ENCODE results near the gene RP2.

The RP2 gene

DNA sequence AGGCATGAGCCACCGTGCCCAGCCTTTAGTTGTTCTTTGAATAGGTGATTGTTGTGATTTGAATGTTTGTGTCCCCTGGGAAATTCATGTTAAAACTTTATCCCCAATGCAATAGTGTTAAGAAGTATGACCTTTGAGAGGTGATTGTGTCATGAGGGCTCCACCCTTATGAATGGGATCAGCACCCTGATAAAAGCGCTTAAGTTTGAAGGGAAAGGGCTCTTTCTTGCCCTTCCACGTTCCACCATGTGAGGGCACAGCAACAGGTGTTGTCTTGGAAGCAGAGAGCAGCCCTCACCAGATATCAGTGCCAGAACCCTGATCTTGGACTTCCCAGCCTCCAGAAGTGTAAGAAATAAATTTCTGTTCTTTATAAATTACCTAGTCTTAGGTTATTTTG is 33.7 kb upstream of the RP2 start:
- FAIRE-seq, result no peak
- TF ChIP-seq, protein P1, sequence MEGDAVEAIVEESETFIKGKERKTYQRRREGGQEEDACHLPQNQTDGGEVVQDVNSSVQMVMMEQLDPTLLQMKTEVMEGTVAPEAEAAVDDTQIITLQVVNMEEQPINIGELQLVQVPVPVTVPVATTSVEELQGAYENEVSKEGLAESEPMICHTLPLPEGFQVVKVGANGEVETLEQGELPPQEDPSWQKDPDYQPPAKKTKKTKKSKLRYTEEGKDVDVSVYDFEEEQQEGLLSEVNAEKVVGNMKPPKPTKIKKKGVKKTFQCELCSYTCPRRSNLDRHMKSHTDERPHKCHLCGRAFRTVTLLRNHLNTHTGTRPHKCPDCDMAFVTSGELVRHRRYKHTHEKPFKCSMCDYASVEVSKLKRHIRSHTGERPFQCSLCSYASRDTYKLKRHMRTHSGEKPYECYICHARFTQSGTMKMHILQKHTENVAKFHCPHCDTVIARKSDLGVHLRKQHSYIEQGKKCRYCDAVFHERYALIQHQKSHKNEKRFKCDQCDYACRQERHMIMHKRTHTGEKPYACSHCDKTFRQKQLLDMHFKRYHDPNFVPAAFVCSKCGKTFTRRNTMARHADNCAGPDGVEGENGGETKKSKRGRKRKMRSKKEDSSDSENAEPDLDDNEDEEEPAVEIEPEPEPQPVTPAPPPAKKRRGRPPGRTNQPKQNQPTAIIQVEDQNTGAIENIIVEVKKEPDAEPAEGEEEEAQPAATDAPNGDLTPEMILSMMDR (IDR thresholded peaks at IDR 0.05; ENCODE audit: insufficient read depth, missing control alignments), result no peak
- no peak for DNase-seq (ENCODE audit: insufficient read length, low spot score)

DNA sequence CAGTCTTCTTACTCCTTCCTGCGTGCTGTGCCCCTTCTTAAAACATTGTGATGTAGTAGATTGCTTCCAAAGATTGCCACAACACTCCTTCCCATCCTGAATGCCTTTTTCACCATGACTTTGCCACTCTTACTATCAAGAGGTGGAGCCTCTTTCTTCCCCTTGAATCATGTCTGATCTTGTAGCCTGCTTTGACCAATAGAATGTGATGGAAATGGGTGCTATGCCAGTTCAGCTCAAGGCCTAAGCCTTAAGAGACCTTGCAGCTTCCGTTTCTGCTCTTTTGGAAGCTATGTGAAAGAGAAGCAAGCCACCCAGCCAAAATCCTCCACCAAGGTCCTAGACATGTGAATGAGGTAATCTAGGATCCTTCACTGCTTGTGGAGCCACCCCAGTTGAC is 31.6 kb upstream of the RP2 start:
- DNase-seq (ENCODE audit: insufficient read length, low spot score) (no peak), FAIRE-seq (no peak)
- TF ChIP-seq, protein P1 (IDR thresholded peaks at IDR 0.05; ENCODE audit: insufficient read depth, missing control alignments), result no peak

DNA sequence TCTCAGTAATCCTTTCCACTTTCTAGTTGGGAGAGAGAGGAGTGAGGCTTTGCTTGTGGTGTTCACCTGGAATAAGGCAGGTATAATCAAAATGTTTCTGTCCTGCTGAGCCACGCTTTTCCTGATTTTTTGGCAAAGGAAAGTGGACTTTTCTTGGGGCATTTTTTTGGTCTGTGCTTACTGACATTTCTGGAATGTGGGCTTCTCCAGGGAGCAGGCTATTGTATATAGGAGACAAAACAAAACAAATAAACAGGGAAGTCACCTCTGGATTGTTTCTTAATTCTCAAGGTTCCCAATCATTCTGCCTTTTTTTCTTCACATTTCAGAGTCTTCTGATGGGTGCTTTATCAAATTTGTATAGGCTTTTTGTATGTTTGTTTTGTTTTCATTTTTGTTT is 25.7 kb upstream of the RP2 start:
- FAIRE-seq (no peak), DNase-seq (ENCODE audit: insufficient read length, low spot score) (no peak)
- TF ChIP-seq, protein P1 (IDR thresholded peaks at IDR 0.05; ENCODE audit: insufficient read depth, missing control alignments), result no peak

DNA sequence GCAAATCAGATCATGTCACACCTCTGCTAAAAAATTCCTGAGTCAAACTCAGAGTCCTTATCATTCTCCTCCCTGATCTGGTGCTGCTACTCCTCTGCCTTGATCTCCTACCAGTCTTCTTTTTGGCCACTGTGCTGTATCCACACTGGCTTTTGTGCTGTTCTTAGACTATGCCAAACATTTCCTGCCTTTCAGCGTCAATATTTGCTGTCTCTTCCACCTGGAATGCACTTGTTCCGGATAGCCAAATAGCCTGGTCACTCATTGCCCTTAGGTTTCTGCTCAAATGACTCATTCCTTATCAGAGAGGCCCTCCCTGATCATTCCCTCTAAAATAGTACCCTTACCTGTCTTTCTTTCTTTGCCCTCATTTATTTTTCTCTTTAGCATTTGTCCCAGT is 24.4 kb upstream of the RP2 start:
- TF ChIP-seq, protein P1 (IDR thresholded peaks at IDR 0.05; ENCODE audit: insufficient read depth, missing control alignments), result no peak
- DNase-seq (ENCODE audit: insufficient read length, low spot score) (no peak), FAIRE-seq (no peak)

DNA sequence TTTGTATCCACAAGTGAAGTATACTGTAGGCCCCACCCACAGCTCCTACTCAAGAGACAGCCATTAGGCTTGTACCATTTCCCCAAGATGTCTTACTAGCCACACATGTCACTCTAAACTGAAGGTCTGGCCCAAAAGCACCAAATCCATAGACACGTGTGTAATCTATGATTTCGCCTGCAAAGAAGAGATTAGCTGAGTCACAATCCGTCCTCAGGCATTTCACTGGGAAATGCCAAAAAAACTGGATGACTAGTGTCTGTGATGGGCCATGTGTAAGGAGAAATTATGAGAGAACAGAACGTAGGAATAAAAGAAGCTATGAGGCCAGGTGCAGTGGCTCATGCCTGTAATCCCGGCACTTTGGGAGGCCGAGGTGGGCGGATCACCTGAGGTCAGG is 21.9 kb upstream of the RP2 start:
- FAIRE-seq (no peak), DNase-seq (ENCODE audit: insufficient read length, low spot score) (no peak)
- TF ChIP-seq, protein P1 (IDR thresholded peaks at IDR 0.05; ENCODE audit: insufficient read depth, missing control alignments), result no peak

DNA sequence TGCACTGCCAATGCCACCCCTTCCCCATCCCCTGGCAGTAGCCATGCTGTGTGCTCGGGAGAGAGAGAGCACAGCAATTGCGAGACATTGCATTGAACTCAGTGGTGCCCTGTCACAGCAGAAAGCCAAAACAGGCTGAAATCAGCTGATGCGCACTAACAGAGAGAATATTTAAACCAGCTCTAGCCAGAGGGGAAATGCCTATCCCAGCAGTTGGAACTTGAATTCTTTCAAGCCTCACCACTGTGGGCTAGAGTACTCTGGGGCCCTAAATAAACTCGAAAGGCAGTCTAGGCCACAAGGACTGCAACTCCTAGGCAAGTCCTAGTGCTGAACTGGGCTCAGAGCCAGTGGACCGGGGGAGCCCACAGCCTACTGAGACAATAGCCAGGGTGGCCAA is 17.7 kb upstream of the RP2 start:
- TF ChIP-seq, protein P1 (IDR thresholded peaks at IDR 0.05; ENCODE audit: insufficient read depth, missing control alignments), result no peak
- DNase-seq (ENCODE audit: insufficient read length, low spot score), result no peak
- FAIRE-seq, result no peak

DNA sequence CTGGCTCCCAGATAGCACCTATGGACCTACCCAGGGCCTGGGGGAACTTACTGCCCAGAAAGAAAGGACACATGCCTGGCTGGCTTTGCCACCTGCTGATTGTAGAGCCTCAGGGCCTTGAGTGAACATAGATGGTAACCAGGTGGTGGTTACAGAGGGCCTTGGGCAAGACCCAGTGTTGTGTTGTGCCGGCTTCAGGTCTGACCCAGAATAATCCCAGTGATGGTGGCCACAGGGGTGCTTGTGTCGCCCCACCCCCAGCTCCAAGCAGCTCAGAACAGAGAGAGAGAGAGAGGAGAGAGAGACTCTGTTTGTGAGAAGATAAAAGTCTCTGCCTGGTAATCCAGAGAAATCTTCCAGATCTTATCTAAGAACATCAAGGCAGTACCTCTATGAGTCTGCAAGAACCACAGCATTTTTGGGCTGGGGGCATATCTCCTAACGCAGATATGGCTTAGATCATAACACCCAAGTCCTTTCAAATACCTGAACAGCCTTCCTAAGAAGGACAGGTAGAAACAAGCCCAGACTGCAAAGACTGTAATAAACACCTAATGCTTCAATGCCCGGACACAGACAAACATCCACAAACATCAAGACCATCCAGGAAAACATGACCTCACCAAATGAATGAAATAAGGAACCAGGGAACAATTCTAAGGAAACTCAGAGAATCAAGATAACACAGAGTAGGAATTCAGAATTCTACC is 16.3 kb upstream of the RP2 start:
- TF ChIP-seq, protein P1 (IDR thresholded peaks at IDR 0.05; ENCODE audit: insufficient read depth, missing control alignments), result no peak
- no peak for DNase-seq (ENCODE audit: insufficient read length, low spot score)
- no peak for FAIRE-seq
